ENCODE measurements around the gene VPS8.

Gene VPS8

DNA sequence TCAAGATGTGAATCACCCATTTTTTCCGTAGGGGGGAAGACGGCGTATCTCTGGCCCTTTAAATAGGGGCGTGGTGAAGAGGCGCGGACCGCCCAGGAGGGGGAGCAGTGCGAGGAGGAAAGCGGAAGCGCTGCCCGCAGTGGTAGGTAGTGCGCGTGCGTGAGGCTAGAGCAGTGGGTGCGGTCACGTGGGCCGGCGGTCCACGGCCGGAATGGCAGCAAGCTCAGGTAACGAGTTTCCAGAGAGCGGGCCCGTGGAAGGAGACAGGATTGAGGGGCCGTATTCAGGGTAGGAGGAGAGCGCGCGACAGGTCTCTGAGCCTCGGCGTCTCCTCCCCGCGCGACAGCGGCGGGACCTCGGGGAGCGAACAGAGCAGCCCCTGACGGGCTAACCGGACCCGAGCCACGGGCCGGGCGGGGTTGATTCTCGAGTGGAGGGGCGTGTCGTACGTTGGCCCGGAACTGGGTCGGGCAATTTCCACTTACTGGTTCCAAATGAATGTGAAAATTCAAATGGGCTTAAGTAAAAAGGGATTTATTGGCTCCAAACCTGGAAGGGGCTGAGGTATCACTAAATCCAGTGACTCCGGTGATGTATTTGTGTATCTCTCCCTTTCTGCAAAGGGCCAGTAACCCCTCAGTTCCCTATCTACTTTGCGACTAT, at the start of gene VPS8:
VPS8 (plus strand) TSS at position 168 of the 663 bp plus-strand sequence. CDS start 12,467 bp downstream, outside the sequence.
- DNase-seq: peak; percentile 88

- no peak for DNase-seq
These were observed 47.8 kb upstream of the VPS8 start for GRCh38 chr3:184764191-184764590.

GRCh38 chr3:184765047-184765729, 46.8 kb upstream of the VPS8 start:
- DNase-seq: no peak

- DNase-seq: no peak
These were observed 46.3 kb upstream of the VPS8 start for GRCh38 chr3:184765730-184766074.

DNA sequence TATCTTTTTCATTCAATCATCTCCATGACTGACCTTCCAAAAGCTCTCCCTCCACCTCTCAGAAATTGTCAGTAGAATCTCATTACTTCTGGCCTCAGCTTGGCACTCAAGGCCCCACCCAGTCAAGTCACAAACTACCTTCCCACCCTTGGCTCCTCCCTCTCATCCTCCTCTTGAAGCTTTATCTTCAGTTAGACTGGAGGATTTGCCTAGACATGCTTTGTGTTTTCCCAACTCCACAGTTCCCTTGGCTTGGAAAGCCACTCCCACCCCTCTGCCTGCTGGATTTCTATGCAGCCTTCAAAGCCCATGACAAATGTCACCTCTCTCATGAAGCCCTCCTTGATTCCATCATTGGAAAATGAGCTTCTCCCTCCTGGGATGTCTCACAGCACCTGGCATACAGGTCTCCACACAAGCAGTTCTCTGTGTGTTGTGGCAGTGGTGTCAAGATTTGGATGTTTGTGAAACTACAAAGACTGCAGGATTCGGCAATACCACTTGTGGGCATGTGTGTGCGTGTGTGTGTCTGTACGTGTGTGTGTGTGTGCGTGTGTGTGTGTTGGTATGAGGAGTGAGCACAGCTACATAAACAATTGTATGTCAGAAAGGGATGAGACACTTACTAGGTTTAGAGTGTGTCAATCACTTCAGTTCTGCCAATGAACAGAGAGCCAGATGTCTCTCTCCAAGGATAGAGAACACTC, 45.3 kb upstream of the VPS8 start:
- no peak for DNase-seq

GRCh38 chr3:184767377-184767776, 44.6 kb upstream of the VPS8 start:
- no peak for DNase-seq

DNA sequence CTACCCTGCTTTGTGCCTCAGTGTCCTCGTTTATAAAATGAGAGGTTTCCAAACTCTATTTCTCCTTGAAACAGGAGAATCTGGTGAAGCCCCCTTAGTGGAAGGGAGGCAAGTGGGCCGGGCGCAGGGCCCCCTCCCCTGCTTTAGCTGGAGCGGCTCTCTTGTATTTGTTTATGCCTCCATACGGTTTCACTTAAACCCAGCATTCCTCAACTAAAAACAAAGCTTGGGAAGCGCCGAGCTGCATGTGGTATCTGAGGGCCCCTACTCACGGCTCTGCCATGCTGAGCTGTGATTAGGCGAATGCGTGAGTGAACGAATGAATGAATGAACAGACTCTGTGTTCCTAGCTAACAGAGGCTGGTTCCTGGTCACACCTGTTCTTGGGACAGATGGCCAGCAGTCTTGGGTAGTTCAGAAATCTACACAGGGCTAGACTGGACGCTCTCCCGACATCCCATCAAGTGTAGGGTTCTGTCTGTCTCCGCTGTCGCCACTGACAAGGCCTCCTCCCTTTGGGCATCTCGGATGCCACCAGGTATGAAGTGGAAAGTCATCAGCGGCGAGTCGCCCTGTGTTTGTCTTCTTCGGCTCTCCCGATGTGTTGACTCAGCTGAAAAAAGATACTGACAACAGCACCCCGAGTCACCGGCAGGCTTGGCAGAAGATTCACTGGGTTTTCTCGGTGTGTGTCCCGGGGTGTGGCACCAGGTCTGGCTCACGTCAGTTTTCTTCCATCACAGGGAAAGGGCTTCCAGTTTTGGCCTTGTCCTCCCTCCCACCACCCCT, 42.4 kb upstream of the VPS8 start:
- DNase-seq: no peak

- DNase-seq: no peak
These were observed 41.4 kb upstream of the VPS8 start for GRCh38 chr3:184770541-184770940.

- no peak for DNase-seq
These were observed 40.5 kb upstream of the VPS8 start for GRCh38 chr3:184771301-184772127.

GRCh38 chr3:184772667-184773272, 39.2 kb upstream of the VPS8 start:
- DNase-seq: no peak

DNA sequence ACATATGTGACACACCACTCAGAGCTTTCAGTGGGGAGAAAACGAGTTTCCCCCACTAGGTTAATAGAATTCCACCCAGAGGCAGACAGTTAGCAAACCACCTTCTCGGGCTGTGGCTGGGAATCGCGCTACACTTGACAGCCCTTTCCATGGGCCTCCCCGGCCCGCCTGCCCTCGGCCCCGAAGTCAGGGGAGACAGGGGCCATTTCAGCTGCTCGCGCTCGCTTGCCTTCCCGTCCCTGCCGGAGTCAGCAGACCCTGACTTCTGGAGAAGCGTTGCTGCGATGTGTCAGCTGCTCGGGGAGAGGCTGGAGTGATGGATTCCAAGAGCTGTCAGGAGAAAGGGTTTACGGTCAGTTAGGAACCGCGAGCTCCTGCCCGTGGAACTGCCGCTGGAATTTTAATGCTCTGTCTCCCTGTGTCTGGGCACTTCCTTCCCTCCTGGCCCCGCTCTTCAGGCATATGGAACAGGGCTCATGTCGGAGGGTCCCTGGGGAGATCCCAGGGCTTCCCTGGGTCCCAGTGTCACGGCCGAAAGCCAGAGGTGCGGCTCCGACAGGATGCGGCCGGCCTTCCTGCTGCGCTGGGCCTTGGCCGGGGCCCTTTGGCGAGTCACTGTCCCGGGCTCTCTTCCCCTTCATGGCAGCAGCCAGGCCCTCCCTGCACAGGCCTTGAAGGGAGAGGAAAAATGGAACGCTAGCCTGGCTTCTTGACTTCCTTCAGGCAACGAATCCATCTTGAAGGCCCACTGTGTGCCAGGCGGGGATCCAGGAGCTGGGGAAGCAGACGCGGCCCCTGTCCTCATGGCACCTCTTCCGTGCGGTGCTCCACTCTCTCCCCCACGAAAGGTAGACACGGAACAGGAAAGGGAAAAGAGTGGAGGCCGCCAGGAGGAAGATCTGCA, 38.4 kb upstream of the VPS8 start:
- no peak for DNase-seq

DNA sequence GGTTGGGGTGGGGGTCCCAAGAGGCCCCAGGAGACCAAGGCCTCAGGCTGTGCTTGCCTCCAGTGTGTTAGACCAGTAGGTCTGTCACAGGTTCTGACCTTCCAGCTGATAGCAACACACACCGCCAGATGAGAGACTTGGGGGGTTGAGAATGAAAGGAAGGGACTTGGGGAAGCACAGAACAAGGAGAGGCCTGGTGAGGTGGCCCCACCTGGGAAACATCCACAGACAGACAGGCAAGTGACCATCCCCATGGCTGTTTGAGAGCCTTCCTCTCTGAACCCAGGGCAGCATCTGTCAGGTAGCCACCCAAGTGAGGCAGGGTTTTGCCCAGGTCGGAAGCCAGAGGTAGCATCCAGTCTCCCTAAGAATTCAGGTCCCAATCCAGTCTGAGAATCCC, 35.0 kb upstream of the VPS8 start:
- no peak for DNase-seq

- peak; percentile 66 for DNase-seq
These were observed 34.2 kb upstream of the VPS8 start for GRCh38 chr3:184777566-184778356.

GRCh38 chr3:184778426-184779332, 33.3 kb upstream of the VPS8 start:
- DNase-seq: no peak

DNA sequence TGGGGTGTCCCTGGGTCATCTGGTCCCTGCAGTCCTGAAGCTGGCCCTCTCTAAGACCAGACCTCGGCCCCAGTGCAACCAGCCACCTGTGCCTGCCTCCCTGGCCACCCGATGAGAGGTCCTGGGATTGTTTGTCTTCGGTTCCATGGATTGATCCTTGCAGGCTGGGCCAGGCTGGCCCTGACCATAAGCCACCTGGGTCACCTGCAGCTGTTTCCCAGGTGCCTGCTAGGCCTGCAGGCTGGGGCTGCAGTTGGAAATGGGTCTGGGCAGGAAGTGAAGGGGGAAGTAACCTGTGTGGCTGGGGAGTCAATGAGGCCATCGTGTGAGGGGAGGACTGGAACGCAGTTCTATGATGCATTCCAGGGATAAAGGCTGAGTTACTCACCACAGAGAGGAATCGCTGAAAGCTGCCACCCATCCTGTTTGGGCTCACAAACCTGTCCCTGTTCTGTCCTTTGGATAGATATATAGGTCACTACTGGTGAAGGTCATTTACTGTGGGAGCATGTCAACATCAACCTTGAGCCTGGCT, 30.9 kb upstream of the VPS8 start:
- no peak for DNase-seq

- DNase-seq: no peak
These were observed 30.2 kb upstream of the VPS8 start for GRCh38 chr3:184781801-184782200.

- no peak for DNase-seq
These were observed 28.6 kb upstream of the VPS8 start for GRCh38 chr3:184783319-184783718.

DNA sequence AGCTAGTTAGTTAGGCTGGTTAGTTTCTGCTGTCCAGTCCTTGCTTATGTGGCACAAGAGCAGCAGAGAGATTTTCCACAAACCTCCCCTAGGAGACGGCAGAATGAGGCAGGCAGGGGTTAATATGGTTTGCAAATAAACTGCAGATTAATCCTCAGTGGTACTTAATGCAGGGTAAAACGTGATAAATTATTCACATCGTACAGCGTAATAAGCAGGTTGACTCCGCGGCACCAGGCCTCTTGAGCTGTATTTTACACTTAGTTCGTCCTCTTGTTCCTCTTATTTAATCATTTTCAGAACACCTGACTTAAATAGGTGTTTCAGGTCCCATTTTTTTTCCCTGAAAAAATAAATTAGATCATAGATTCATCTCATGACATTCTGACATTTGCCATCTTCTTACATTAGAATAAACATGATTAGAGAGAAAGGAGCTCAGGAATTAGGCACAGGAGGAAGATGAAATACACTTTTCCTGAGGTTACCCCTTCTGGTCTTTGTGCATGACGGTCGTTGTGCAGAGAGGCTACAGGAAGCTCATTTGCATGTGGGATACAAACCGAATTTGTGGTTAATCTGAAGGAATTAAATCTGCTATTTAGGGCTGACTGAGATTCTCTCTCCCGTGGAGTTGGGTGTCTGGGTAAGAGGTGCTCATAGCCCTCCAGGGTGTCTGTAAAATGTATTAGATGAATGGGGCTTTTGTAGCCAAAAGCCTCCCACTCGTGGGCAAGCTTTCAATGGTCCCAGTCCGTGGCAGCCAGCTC, 27.1 kb upstream of the VPS8 start:
- DNase-seq: no peak
